Fibroblast of lung (primary cell): ENCODE data around the gene PDCD7.

Experiments
- CTCF ChIP-seq, 2 donors: IDR thresholded peaks in 1 of 2; conservative IDR thresholded peaks in 1 of 2; 1 replicate in 1 of 2; 2 replicates in 1 of 2; pipeline ENCODE4 v1.5.1; 2011 to 2012; ENCODE audit warnings: low read length in 2 of 2, control low read depth in 1 of 2, inconsistent platforms in 1 of 2, low read depth in 1 of 2, mild to moderate bottlenecking in 1 of 2
- EZH2 ChIP-seq: IDR thresholded peaks from 2 replicates; pipeline ENCODE4 v1.5.1; 2012; ENCODE audit warnings: low read length, control low read depth, mild to moderate bottlenecking; ENCODE audit errors: missing control alignments

GRCh38 chr15:65146438-65146837 lies 12.8 kb upstream of the PDCD7 start:
- TF ChIP-seq CTCF (conservative IDR thresholded peaks at IDR 0.05 in 1 of 2, IDR thresholded peaks at IDR 0.05 in 1 of 2; ENCODE audit: low read depth in 1 of 2, low read length in 2 of 2) = no peak
- TF ChIP-seq EZH2 = no peak
